PFSK-1 (cell line): ENCODE results near the gene SPATA16.

Source experiments
- FOXP2 ChIP-seq: optimal IDR thresholded peaks from 2 replicates; pipeline ENCODE3; 2011; ENCODE audit warnings: borderline replicate concordance, control low read depth, inconsistent platforms; ENCODE audit not compliant: insufficient read depth; ENCODE audit errors: extremely low read length, extremely low read depth
- POLR2AphosphoS5 ChIP-seq: IDR thresholded peaks from 2 replicates; pipeline ENCODE4 v1.6.1; 2012; ENCODE audit warnings: low read depth, mild to moderate bottlenecking, control low read depth, low read length, moderate library complexity
- REST ChIP-seq, 2 experiments: IDR thresholded peaks; 2 replicates each; pipeline versions ENCODE4 v1.6.1 to v1.8.0; 2011 to 2012; ENCODE audit warnings: low read depth in 2 of 2, low read length in 2 of 2, control low read depth in 1 of 2, inconsistent platforms in 1 of 2, mild to moderate bottlenecking in 1 of 2, moderate library complexity in 1 of 2; ENCODE audit not compliant: insufficient read depth in 1 of 2
- SIN3A ChIP-seq: IDR thresholded peaks from 2 replicates; pipeline ENCODE4 v1.6.1; 2012; ENCODE audit warnings: mild to moderate bottlenecking, low read length, moderate library complexity, borderline replicate concordance; ENCODE audit not compliant: insufficient read depth
- TAF1 ChIP-seq: IDR thresholded peaks from 2 replicates; pipeline ENCODE4 v1.6.1; 2012; ENCODE audit warnings: low read length, control low read depth, borderline replicate concordance; ENCODE audit not compliant: insufficient read depth

The SPATA16 gene

GRCh38 chr3:173004681-173005080, 136.4 kb downstream of the SPATA16 start:
- TF ChIP-seq SIN3A (no peak), TAF1 (no peak), REST (IDR thresholded peaks at IDR 0.05; ENCODE audit: insufficient read depth in 1 of 2, low read depth in 2 of 2, low read length in 2 of 2) (no peak), POLR2AphosphoS5 (no peak), FOXP2 (no peak)

DNA sequence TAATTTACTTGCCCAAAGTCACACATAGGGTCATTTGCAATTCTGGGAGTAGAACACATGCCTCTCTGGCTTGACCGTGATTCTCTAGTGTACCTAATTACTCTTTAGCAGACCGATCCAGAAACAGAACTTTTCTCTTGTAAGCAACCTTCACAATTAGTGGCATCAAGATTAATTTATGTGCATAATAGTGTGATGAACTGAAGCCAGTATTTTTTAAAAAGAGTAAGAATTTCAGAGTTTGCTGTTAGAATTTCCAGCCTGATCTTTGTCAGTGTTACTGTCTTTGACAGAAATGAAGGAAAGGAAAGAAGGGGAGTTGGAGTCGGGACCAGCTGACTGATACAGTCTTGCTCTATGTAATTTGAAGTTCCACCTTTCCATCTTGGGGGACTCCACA, 137.1 kb downstream of the SPATA16 start:
- no peak for TF ChIP-seq POLR2AphosphoS5
- no peak for TF ChIP-seq FOXP2
- no peak for TF ChIP-seq TAF1
- TF ChIP-seq SIN3A, result no peak

DNA sequence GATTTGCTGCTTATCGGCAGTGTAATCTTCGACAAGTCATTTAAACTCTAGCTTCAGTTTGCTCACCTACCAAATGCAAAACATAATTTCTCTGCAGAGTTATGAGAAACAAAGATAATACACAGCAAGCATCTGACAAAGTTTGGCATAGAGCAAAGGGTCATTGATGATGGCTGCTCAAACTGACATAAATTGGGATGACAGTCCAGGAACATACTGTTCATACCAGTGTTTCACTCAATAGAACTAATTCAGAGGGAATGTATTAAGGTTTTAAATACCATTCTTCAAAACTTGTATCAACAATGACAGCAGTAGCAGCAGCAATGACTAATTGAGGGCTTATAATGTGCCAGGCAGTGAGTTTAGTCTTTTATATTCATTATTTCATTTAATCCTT, 137.6 kb downstream of the SPATA16 start:
- TF ChIP-seq POLR2AphosphoS5 (no peak), TAF1 (no peak), REST (IDR thresholded peaks at IDR 0.05; ENCODE audit: insufficient read depth in 1 of 2, low read depth in 2 of 2, low read length in 2 of 2) (no peak), FOXP2 (no peak), SIN3A (no peak)

GRCh38 chr3:173001622-173002021, 139.4 kb downstream of the SPATA16 start:
- no peak for TF ChIP-seq REST (IDR thresholded peaks at IDR 0.05; ENCODE audit: insufficient read depth in 1 of 2, low read depth in 2 of 2, low read length in 2 of 2)
- no peak for TF ChIP-seq FOXP2
- no peak for TF ChIP-seq SIN3A
- TF ChIP-seq POLR2AphosphoS5, result no peak
- no peak for TF ChIP-seq TAF1

- no peak for TF ChIP-seq REST (IDR thresholded peaks at IDR 0.05; ENCODE audit: insufficient read depth in 1 of 2, low read depth in 2 of 2, low read length in 2 of 2)
- no peak for TF ChIP-seq FOXP2
- TF ChIP-seq POLR2AphosphoS5, result no peak
- TF ChIP-seq TAF1, result no peak
- no peak for TF ChIP-seq SIN3A
Observed at GRCh38 chr3:173000553-173000952, 140.5 kb downstream of the SPATA16 start.
